GM18499 (cell line): Measurements from ENCODE around the gene TBL3.

Source experiments
- ATAC-seq: cut with Tn5 transposase; IDR thresholded peaks from one replicate; pipeline ENCODE4 v1.9.1; 2021; ENCODE audit warnings: moderate number of reproducible peaks; ENCODE audit not compliant: insufficient read depth, unreplicated experiment

Gene TBL3

DNA sequence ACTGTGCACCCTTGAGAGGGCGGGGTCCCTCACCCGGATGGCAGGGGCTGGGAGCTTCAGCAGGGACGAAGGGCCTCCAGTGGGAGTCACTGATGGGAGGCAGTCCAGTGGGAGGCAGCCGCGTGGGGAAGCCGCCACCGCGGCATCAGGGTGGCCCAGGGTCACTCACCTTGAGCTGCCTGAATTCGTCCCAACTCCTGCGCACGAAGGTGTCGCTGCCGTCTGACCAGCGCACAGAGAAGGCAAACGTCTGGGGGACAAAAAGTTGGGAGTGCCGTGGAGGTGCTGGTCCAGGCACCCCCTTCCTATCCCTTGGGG lies 8.9 kb downstream of the TBL3 start:
- ATAC-seq, result no peak

DNA sequence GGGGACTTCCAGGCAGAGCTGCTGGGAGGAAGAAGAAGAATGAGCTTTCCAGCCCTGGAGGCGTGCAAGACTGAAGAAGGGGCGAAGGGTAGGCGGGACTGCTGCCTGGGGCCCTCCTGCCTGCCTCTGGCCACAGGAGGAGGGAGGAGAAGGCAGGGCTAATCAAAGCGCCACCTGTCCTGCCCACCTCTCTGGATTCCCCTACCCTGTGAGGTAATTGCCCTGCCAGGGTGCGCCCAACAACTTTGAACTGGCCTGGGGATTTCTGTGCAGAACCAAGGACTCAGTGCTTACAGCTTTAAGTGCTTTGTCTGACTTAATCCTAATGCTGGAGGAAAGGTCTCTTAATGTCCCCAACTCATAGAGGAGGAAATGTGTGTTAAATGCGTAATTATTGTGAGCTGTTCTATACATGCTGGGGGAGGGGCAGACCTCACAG lies 9.6 kb downstream of the TBL3 start, which contains the start of gene NOXO1:
Gene NOXO1, minus strand, starts transcription at position 72 of the 439 bp plus-strand sequence. CDS start 290 bp downstream, outside the sequence.
- no peak for ATAC-seq

DNA sequence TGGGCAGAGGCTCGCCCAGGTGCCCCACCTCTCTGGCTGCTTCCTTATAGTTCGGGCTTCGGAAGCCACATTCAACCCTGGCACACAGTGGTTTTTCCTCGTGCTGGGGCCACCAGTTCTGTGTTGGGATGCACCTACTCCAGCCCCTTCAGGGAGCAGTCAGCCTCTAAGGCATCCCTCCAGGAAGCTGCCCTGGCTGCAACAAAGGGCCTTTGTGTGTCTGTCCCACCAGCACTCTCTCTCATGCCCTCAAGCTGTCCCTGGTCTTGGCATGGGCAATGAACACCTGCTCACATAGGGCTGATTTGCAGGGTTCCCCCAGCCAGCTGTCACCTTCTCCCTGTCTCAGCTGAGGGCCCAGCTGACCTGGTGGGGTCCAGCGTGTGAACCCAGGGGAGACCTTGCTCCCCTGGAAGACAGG lies 10.2 kb downstream of the TBL3 start:
- ATAC-seq, result no peak

DNA sequence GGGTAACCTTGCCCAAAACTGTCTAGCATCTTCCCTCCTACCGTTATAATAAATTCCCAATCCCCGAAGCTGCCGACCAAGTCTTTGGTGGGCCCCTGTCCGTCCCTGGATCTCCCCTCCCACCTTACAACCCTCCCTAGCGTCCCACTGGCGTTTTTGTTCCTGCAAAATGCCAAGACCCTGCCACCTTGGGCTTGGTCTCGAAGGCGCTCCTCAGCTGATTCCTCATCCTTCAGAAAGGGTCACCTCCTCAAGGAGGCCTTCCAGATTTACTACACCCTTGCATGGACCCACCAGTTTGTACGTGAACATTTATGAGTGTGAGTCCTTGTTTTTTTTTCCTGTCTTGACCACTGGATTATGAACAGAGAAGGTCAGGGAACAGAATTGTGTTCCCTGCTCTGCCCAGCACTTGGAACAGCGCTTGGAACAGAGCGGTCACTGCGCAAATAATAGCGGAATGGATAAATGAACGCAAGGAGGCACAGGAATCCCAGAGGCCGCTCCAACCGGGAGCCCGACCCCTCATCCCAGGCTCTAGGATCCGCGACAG lies 11.2 kb downstream of the TBL3 start:
- ATAC-seq, result no peak

DNA sequence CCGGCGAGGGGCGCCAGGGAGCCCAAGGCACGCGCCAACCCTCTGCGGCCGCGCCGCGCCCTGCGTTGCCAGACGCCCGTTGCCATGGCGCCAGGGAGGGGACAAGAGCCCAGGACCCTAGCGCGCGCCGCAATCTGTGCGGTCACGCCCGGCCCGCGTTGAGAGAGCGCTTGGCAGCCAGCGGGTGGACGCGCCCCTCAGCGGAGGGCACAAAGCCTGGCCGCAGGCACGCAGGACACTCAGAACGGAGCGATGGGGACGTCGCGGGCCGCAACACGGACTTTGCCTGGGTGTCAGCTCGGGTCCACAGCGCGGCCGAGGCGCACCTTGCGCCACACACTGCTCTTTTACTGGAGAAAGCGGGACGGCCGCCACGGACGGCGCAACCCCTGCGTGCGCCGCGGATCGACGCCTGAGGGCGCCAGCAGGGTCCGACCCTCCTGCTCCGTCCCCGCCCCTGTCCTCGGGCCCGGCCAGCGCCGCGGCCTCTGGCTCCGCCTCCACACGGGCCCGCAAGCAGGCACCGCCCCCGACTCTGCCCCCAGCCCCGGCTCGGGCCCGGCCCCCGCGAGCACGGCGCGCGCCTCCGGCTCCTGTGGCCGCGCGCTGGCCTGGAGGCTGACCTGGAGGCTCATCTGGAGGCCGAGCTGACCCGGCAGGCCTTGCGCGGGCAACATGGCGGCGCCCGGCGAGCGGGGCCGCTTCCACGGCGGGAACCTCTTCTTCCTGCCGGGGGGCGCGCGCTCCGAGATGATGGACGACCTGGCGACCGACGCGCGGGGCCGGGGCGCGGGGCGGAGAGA lies 11.9 kb downstream of the TBL3 start, which contains the start of gene GFER:
Gene GFER, plus strand, starts transcription at position 650 of the 803 bp plus-strand sequence. Its CDS starts 26 bp downstream, at position 676.
- no peak for ATAC-seq

DNA sequence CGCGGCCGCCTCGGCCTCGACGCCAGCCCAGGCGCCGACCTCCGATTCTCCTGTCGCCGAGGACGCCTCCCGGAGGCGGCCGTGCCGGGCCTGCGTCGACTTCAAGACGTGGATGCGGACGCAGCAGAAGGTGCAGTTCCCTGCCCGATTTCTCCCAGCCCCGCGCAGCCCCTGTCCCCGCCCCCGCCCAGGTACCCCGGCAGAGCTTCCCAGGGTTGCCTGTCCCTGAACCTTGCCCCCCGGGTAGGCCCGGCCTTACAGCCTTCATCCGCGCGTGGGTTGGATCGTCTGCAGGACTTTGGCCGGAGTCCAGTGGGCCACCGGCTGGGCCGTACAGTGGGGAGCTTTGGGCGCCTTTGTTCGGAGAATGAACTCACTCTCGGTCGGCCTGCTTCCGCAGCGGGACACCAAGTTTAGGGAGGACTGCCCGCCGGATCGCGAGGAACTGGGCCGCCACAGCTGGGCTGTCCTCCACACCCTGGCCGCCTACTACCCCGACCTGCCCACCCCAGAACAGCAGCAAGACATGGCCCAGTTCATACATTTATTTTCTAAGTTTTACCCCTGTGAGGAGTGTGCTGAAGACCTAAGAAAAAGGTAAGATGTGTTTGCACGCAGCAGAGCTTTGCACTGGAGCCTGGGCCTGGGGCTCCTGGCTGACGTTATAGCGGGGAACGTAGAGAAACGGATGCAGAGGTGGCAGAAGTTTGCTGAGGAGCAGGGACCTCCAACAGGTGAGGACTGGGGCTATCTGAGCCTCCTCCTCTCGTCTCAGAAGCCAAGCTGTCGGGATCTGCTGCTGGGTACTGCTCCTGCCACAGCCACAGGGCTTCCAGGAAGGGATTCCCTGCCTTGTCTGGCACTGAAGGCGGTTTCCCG lies 12.7 kb downstream of the TBL3 start:
- no peak for ATAC-seq

DNA sequence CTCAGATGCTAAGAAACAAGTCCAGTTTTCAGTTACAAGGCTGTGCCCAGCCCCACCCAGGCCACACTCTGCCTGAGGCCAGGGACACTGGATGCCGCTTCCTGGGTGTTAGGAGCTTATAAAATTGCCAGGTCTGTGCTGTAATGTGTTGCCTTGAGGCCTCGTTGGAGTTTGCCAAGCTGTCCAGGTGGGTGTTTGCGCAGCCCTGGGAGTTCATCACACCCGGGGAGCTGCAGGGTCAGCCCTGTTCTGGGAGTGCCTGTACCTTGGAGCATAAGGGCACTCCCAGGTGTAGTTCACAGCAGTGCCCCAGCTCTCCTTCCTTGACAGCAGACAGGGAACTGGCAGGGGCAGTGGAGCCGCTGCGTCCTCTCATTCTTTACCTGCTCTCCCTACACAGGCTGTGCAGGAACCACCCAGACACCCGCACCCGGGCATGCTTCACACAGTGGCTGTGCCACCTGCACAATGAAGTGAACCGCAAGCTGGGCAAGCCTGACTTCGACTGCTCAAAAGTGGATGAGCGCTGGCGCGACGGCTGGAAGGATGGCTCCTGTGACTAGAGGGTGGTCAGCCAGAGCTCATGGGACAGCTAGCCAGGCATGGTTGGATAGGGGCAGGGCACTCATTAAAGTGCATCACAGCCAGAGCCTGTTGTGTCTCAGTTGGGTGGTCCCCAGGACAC lies 13.8 kb downstream of the TBL3 start:
- no peak for ATAC-seq

DNA sequence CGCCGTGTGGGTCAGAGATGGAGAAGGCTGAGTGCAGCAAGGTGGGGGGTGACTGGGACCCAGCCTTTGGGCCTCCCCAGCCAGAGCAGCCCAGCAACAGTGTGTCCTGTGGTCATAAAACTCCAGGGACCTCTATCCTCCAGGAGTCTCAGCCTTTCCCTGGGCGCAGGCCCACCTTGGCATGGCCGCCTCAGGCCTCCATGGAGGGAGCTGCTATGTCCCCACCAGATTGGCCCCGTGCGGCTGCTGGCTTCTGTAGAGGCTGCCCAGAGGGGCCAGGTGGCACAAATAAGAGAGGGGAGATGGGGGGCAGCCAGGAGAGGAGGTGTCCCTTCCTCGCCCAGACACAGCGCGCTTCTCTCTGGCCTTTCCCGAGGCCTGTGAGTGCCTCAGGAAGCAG lies 15.3 kb downstream of the TBL3 start:
- no peak for ATAC-seq

DNA sequence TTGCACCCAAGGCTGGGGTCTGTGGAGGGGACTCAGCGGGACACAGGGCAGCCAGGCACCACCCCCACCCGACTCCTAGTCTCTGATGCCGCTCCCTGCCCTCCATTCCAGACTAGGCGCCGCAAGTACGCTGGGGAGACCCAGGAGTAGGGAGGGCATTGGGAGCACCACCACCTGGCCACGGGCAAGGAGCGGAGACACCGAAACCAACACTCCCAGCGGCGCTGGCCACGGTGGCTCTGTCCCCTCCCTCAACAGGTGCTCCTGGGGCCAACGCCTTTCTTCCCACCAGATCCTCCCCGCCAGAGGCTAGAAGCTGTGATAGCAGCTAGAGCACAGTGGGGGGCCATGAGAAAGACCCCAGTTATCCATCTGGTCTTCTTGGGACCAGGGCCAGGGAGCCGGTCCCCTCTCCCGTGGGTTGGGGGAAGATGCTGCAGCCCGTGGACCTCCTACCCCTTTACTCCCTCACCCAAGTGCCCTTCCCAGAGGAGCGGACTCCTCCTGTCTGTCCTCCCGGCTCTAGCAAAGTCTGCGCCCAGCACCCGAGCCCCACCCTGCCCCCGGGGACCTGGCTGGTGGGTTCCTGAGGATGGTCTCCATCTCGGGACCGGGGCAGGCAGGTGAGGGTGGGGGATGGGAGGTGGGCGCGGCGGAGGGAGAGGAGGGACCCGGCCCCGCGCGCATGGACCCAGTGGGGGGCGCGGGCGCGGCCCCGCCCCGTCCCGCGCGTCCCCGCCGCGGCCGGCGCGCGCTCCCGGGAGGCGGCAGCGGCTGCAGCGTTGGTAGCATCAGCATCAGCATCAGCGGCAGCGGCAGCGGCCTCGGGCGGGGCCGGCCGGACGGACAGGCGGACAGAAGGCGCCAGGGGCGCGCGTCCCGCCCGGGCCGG lies 17.6 kb downstream of the TBL3 start, which contains the start of gene SYNGR3:
Gene SYNGR3, plus strand, starts transcription at position 762 of the 892 bp plus-strand sequence. CDS start 133 bp downstream, outside the sequence.
- ATAC-seq, result no peak

DNA sequence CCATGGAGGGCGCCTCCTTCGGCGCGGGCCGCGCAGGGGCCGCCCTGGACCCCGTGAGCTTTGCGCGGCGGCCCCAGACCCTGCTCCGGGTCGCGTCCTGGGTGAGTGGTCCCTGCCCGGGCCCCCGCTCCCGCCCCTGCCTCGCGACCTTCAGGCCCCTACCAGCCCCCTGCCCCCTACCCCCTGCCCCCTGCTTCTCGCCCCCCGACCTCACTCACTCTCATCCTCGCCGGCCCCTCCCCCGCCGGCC lies 18.2 kb downstream of the TBL3 start:
- no peak for ATAC-seq

DNA sequence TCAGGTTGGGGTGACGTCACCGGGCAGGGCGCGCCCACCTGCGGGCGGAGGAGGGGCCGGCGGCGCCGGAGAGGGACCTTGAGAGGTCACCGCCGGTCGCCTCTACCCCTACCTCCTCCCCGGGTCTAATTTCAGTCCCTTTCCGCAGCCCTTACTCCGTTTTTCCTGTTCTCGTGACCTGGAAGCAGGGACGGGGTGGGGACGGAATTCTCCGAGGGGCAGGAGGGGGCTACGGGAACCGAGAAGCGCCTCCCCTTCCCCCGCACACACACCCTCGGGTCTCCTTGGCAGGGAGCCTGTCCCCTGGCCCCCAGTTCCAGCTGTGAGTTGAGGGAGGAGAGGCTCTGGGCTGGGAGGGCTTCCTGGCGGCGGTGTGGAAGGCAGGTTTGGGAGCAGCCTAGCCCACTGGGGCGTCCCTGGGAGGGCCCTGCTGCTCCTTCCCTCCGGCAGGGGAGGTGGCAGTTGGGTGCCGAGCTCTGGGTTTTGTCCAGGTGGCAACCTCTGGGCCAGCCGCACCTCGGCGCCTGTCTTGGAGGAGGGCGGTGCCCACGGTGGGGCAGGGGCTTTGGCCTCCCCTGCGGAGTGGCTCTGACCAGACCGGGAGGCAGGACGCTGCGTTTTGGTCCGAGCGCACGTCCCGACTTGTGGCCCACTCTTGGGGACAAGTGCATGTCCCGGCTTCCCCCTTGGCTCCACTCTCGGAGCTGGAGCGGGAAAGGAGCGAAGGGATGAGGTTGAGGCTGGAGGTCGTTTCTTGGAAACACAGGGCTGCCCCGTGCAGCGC lies 18.7 kb downstream of the TBL3 start:
- ATAC-seq, result no peak

DNA sequence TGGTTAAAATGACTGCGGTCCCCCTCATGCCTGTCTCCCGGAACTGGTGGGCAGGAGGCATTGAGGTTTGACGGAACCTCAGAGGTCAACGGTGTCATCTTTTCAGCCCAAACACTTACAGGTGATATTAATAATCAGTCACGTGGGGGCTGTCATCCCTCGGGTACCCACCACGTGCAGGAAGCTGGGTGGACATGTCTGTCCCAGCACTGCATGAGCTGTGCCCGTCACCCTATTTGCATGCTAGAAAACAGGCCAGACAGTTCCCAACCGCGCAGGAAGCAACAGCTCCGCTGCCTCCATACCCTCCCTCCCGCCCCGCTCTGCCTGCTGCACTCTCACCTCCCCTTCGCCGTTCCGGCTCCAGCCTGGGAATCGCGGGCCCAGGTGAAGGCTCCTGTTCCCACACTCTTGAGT lies 19.3 kb downstream of the TBL3 start:
- ATAC-seq, result peak; percentile 39

DNA sequence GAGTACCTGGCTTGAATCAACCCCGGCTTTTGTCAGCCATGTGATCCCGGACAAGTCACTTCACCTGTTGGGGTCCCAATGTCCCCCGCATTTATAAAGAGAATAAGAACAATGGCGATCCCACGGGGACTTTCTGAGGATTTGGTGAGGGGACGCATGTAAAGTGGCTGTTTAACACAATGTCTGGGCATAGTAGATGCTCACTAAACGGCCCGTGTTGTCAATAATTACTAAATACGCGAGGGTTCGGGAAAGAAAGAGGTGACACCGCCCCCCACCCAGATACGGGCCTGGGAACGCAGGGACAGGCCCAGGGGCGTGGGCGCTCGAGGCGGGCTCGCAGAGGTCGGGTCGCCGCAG lies 19.7 kb downstream of the TBL3 start:
- ATAC-seq, result no peak

DNA sequence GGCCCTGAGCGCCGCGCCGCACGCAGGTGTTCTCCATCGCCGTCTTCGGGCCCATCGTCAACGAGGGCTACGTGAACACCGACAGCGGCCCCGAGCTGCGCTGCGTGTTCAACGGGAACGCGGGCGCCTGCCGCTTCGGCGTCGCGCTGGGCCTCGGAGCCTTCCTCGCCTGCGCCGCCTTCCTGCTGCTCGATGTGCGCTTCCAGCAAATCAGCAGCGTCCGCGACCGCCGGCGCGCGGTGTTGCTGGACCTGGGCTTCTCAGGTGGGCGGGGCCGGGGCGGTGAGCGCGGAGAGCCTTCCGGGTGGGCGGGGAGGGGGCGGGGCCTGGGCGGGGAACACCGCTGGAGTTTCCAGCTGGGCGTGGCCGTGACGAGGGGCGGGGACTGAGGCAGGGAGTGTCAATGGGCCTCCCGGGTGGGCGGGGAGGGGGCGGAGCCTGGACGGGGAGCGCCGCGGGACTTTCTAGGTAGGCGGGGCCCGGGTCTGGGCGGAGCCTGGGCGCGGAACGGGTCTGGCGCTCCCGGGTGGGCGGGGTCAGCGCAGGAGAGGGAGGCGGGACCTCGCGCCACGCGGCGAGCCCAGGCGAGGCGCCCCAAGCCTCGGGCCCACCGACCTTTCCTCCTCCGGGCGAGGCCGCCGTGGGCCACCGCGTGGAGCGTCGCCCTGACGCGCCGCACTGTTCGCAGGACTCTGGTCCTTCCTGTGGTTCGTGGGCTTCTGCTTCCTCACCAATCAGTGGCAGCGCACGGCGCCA lies 20.3 kb downstream of the TBL3 start:
- ATAC-seq, result no peak

DNA sequence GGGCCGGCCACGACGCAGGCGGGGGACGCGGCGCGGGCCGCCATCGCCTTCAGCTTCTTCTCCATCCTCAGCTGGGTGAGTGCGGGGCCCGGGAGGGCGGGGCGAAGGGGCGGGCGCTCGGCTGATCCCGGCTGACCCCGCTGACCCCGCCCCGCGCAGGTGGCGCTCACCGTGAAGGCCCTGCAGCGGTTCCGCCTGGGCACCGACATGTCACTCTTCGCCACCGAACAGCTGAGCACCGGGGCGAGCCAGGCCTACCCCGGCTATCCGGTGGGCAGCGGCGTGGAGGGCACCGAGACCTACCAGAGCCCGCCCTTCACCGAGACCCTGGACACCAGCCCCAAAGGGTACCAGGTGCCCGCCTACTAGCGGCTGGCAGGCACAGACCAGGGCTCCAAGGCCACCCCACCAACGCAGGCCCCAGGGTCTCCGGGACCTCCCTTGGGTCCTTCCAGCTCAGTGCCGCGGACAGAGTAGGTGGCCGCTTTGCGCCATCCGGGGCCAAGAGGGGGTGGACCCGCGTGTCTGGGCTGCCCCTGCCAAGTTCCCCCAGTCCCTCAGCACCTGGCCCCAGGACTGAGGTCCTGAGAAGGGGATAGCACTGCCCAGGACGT lies 21.0 kb downstream of the TBL3 start:
- no peak for ATAC-seq

DNA sequence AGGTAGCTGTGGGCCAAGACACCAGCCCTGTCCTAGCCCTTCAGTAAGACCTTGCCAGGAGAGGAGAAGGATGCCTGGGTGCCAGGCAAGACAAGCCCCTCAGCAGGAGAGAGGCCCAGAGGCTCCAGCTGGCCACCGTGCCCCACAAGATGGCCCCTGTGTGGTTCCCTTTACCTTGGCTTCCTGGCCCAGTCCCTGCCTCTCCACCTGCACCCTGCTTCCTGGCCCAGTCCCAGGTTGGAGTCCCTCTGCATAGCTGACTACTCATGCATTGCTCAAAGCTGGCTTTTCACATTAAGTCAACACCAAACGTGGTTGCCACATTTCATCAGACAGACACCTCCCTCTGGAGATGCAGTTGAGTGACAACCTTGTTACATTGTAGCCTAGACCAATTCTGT lies 21.9 kb downstream of the TBL3 start:
- ATAC-seq, result no peak

DNA sequence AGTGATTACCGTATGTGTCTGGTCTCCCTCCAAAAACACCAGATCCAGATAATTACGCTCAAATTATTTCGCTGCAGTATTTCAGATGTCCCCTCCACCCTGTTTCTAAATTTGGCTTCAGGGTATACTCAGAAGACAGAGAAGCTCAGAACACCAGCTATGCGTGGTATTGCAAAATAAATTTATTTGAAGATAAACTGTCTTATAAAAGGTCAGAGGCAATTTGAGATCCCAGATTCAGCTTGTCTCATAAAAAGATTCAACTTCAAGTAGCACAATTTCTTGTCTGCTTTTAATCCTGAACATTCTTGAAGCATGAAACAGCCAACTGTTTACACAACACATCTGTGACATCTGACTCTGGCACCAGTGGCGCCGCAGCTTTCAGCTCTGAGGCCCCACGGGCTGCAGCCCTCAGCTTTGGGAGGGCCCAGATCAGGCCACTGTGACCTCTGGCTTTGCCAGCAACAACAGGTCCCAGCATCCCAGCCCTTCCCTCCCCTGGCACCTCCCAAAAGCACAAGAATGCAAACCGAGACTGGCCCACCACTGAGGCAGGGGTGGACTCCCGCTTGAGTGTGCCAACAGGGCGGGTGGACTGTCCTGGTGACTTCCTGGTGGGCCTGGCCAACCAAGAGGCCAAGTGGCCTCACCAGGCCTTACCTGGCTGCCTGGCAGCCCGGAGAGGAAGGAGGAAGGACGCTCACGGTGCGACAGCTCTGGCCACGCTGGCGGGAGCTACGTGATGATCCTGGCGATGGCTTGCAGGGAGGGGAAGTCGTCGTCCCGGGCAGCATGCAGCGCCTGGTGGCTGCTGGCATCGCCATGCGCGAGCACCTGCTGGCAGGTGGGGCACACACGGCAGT lies 25.9 kb downstream of the TBL3 start:
- ATAC-seq, result no peak
